GM12878 (cell line): ENCODE data around the gene MAP6D1. TPM values are rescaled to one million over a fixed set of nuclear protein-coding genes. Genes with fewer than 3 reads are reported as not detected.

Source experiments
- ATAC-seq: fragments of 200-7000 bp; cut with Tn5 transposase; 3 replicates; pipeline ENCODE4 v1.9.1; 2020; ENCODE audit warnings: mild to moderate bottlenecking, moderate library complexity
- BruUV-seq: library from RNA; stranded (reverse); fragments of 400-500 nt; replicated peaks from 2 replicates; lab custom pipeline; 2021; lab: Mats Ljungman, UMichigan
- CTCF ChIA-PET: fragments of 300-600 bp; sonication (Branson Sonifier 250); formaldehyde crosslinking; extraction: SDS; loops from one replicate; lab custom pipeline; 2021; ENCODE audit warnings: inconsistent platforms; lab: Yijun Ruan, JAX
- POLR2A ChIA-PET: fragments of 350-600 bp; formaldehyde crosslinking; extraction: SDS; loops from one replicate; lab custom pipeline; 2021; ENCODE audit warnings: inconsistent platforms; lab: Charles Lee
- RAD21 ChIA-PET: fragments of 300-600 bp; sonication (Branson Sonifier 250); formaldehyde crosslinking; loops from one replicate; lab custom pipeline; 2023; ENCODE audit warnings: antibody characterized with exemption; ENCODE audit not compliant: unreplicated experiment; lab: Charles Lee
- SMC1A ChIA-PET: fragments of 300-600 bp; sonication (Branson Sonifier 250); formaldehyde crosslinking; loops from one replicate; lab custom pipeline; 2023; ENCODE audit not compliant: unreplicated experiment, uncharacterized antibody; lab: Charles Lee
- DNase-seq: peaks from one replicate; pipeline ENCODE4 v3.0.0-alpha.2; 2011; ENCODE audit warnings: low read depth, low spot score
- FAIRE-seq: peaks from 3 replicates; lab custom pipeline; 2011; peaks lifted over from hg19 to GRCh38; lab: Jason Lieb, UNC
- H2AFZ ChIP-seq: 2 replicates; pipeline ENCODE4 v1.6.0; 2011; ENCODE audit warnings: low read depth, low read length, control low read depth; ENCODE audit not compliant: control insufficient read depth
- H3K27ac ChIP-seq: 2 replicates; pipeline ENCODE4 v1.5.1; 2011; ENCODE audit warnings: control low read depth; ENCODE audit not compliant: control insufficient read depth, insufficient read depth
- H3K27me3 ChIP-seq, 2 experiments: replicated peaks in 1 of 2; 2 replicates each; pipeline versions ENCODE4 v1.6.0 to v1.6.1; 2011; ENCODE audit warnings: low read length in 1 of 2; ENCODE audit not compliant: control insufficient read depth in 2 of 2, insufficient read depth in 2 of 2
- H3K36me3 ChIP-seq, 2 experiments: 2 replicates each; pipeline ENCODE4 v1.5.1; 2011; ENCODE audit warnings: low read length in 1 of 2; ENCODE audit not compliant: control insufficient read depth in 2 of 2, insufficient read depth in 2 of 2
- H3K4me1 ChIP-seq: 2 replicates; pipeline ENCODE4 v1.6.1; 2011; ENCODE audit warnings: mild to moderate bottlenecking, low read length, moderate library complexity, mixed read lengths; ENCODE audit not compliant: control insufficient read depth, insufficient read depth
- H3K4me2 ChIP-seq: 2 replicates; pipeline ENCODE4 v1.6.0; 2011; ENCODE audit warnings: control low read depth; ENCODE audit not compliant: control insufficient read depth, insufficient read depth
- H3K4me3 ChIP-seq: fragments of 200-600 bp; sonication (generic); 2 replicates; pipeline ENCODE4 v1.5.1; 2016
- H3K79me2 ChIP-seq: 2 replicates; pipeline ENCODE4 v1.6.0; 2011; ENCODE audit warnings: low read length; ENCODE audit not compliant: control insufficient read depth, insufficient read depth
- H3K9ac ChIP-seq: 2 replicates; pipeline ENCODE4 v1.8.0; 2011; ENCODE audit warnings: low read length, control low read depth, mixed read lengths; ENCODE audit not compliant: control insufficient read depth, insufficient read depth
- H3K9me3 ChIP-seq: replicated peaks from 3 replicates; pipeline ENCODE4 v1.5.1; 2011; ENCODE audit warnings: mild to moderate bottlenecking, low read length; ENCODE audit not compliant: control insufficient read depth, insufficient read depth
- H4K20me1 ChIP-seq: 2 replicates; pipeline ENCODE4 v1.6.0; 2011; ENCODE audit not compliant: control insufficient read depth, insufficient read depth
- ASH2L ChIP-seq: fragments of 300-600, 200-600 bp; sonication (generic); IDR thresholded peaks from 2 replicates; pipeline ENCODE4 v1.6.1; 2017; ENCODE audit warnings: low read depth, mild to moderate bottlenecking, borderline replicate concordance
- ELK1 ChIP-seq: IDR thresholded peaks from 2 replicates; pipeline ENCODE4 v1.6.1; 2012; ENCODE audit warnings: low read depth, low read length, improper control_type of control experiment
- EZH2 ChIP-seq: IDR thresholded peaks from 2 replicates; pipeline ENCODE4 v1.6.1; 2012; ENCODE audit warnings: low read depth, mild to moderate bottlenecking, control low read depth, inconsistent platforms, low read length, borderline replicate concordance; ENCODE audit not compliant: control insufficient read depth
- HDAC6 ChIP-seq: fragments of 200-600 bp; sonication (generic); IDR thresholded peaks from one replicate; pipeline ENCODE4 v1.8.0; 2017; ENCODE audit warnings: antibody characterized with exemption; ENCODE audit not compliant: unreplicated experiment
- HDGF ChIP-seq: fragments of 450-650 bp; IDR thresholded peaks from 2 replicates; pipeline ENCODE4 v1.6.1; 2016; ENCODE audit warnings: antibody characterized with exemption
- IKZF2 ChIP-seq, 2 experiments: fragments of 450-650 bp; IDR thresholded peaks; 2 replicates each; pipeline ENCODE4 v1.6.1; 2017; ENCODE audit warnings: mild to moderate bottlenecking in 2 of 2, moderate library complexity in 2 of 2
- MYB ChIP-seq: fragments of 150-350 bp; IDR thresholded peaks from 2 replicates; pipeline ENCODE4 v1.6.1; 2014; ENCODE audit warnings: mild to moderate bottlenecking, low read depth, low read length, borderline replicate concordance
- NR2F1 ChIP-seq: fragments of 450-650 bp; conservative IDR thresholded peaks from 2 replicates; pipeline ENCODE4 v1.6.1; 2017; ENCODE audit warnings: mild to moderate bottlenecking
- PKNOX1 ChIP-seq: fragments of 450-650 bp; IDR thresholded peaks from 2 replicates; pipeline ENCODE4 v1.6.1; 2016; ENCODE audit warnings: mild to moderate bottlenecking
- ZNF207 ChIP-seq: fragments of 450-650 bp; IDR thresholded peaks from 2 replicates; pipeline ENCODE4 v1.6.1; 2014; ENCODE audit warnings: antibody characterized with exemption, mild to moderate bottlenecking, borderline replicate concordance
- ZNF592 ChIP-seq: fragments of 450-650 bp; IDR thresholded peaks from 2 replicates; pipeline ENCODE4 v1.6.1; 2017; ENCODE audit warnings: mild to moderate bottlenecking, moderate library complexity
- WGBS: methylation state at CpG from one replicate; pipeline ENCODE4 v1.1.6; 2016; ENCODE audit warnings: low lambda C conversion rate; ENCODE audit not compliant: insufficient replicate concordance, insufficient coverage; ENCODE audit errors: missing lambda C conversion rate; 5-methylcytosine and 5-hydroxymethylcytosine counted together
- in situ Hi-C: fragments of 300-500 bp; cut with MboI; formaldehyde crosslinking; loops from 9 replicates; pipeline ENCODE4 v1.14.3; 2018; ENCODE audit warnings: mixed read lengths
- intact Hi-C: fragments of 100-400 bp; cut with micrococcal nuclease; formaldehyde crosslinking; loops from one replicate; pipeline ENCODE4 v1.14.2; 2022; ENCODE audit not compliant: unreplicated experiment
- polyA plus RNA-seq, 11 experiments: library from polyadenylated mRNA; depleted of rRNA in 4 of 11; unstranded in 6 of 11; stranded (reverse) in 5 of 11; fragments of >200 nt; fragmentation: Nextera tagmentation in 4 of 11; fragmentation: Illumina TruSeq in 1 of 11; extraction: Ambion mirVana in 4 of 11; extraction: Trizol in 1 of 11; gene quantifications; 1 replicate in 1 of 11; 2 replicates in 10 of 11; pipeline versions ENCODE4 v1.2.1 to v1.2.3, GENCODE V29; 2011 to 2016; ENCODE audit warnings: inconsistent platforms in 2 of 11, missing spikeins in 2 of 11, low read depth in 1 of 11
- total RNA-seq, 4 experiments: library from RNA; depleted of rRNA in 3 of 4; stranded (reverse); fragments of >200 nt in 3 of 4; fragmentation: Illumina TruSeq in 1 of 4; extraction: Trizol in 1 of 4; gene quantifications; 2 replicates each; pipeline versions ENCODE4 v1.2.1 to v1.2.3, GENCODE V29; 2013 to 2021

MAP6D1 gene
- total and polyA plus RNA-seq, 10 of the 15 experiments (the other 5 are each of a cell fraction or from before 2014, with no cell fraction given), result 0.50 to 2.2 (median 1.2) TPM; not detected in 3

- ChIA-PET POLR2A (interaction anchor here (0.7 kb wide), 1 partner anchor 32 kb away, joined by 4 read pairs; no protein-coding TSS in a partner anchor), RAD21 (no interaction called here)
Observed at GRCh38 chr3:183802989-183803388, 22.4 kb downstream of the MAP6D1 start.

DNA sequence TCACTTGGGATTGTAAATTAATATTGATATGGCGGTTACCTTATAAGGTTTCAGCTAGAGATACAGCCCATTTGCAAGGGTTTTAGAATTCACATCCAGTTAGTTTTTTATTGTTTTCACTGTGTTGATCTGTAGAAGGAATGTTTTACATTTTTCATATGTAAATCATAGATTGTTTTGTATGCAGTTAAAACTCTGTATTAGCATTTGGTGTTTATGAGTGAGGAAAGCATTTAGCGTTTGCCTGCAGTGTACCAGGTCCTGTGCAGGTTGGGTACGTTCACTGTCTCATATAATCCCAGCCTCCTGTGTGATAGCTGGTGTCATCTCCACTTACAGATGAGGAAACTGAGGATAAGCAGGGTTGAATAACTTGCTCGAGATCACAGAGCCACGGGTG, 23.8 kb downstream of the MAP6D1 start:
- Histone ChIP-seq H3K4me2 (no peak overlapping the region), H3K9ac (no peak overlapping the region), H4K20me1 (no peaks in the 10 kb centered on the region), H3K4me1 (no peaks in the 10 kb centered on the region), H3K9me3 (no peaks in the 10 kb centered on the region), H3K36me3 (peaks cover 22 to 33% of the 10 kb centered on the region in 2 experiments), H3K79me2 (no peaks in the 10 kb centered on the region), H3K4me3 (no peak overlapping the region), H2AFZ (no peak overlapping the region), H3K27ac (no peak overlapping the region), H3K27me3 (no peaks in the 10 kb centered on the region)
- ChIA-PET POLR2A (interaction anchor here (1.6 kb wide), 1 partner anchor 14 kb away, joined by 3 read pairs; no protein-coding TSS in a partner anchor), RAD21 (interaction anchor here (0.6 kb wide), 1 partner anchor 860 kb away, joined by 4 read pairs; no protein-coding TSS in a partner anchor), CTCF (interaction anchor here (0.9 kb wide), 1 partner anchor 10 kb away, joined by 3 read pairs; no protein-coding TSS in a partner anchor), SMC1A (interaction anchor here (3.2 kb wide), 1 partner anchor 12 kb away, joined by 8 read pairs; no protein-coding TSS in a partner anchor)
- ATAC-seq, result no peak
- 95% methylated on average over 5 of the region's 5 CpGs for WGBS
- DNase-seq, result no peak
- intact Hi-C loops (no loop called here), in situ Hi-C loops (no loop called here)
- no TSS peak for BruUV-seq
- no peak for FAIRE-seq
- TF ChIP-seq HDAC6 (no peak), PKNOX1 (no peak), ASH2L (no peak), MYB (no peak), HDGF (no peak), ZNF592 (no peak)

More at GRCh38 chr3:183802989-183803388, 22.4 kb downstream of the MAP6D1 start:
- no peaks in the 10 kb centered on the region for H4K20me1 ChIP-seq
- DNase-seq, result no peak
- H3K9me3 ChIP-seq, result no peaks in the 10 kb centered on the region
- no peaks in the 10 kb centered on the region for H3K4me1 ChIP-seq
- no peak overlapping the region for H3K4me3 ChIP-seq
- H3K36me3 ChIP-seq, result peaks cover 23 to 46% of the 10 kb centered on the region in 2 experiments
- no TSS peak for BruUV-seq
- in situ Hi-C loops (no loop called here), intact Hi-C loops (no loop called here)
- H2AFZ ChIP-seq, result no peak overlapping the region
- over 99% methylated on average over 6 of the region's 6 CpGs for WGBS
- no peak for FAIRE-seq
- no peak for ATAC-seq
- no peak overlapping the region for H3K9ac ChIP-seq
- no peaks in the 10 kb centered on the region for H3K27me3 ChIP-seq
- TF ChIP-seq EZH2, result no peak
- TF ChIP-seq ZNF207, result no peak
- no peak for TF ChIP-seq IKZF2 (IDR thresholded peaks at IDR 0.05)
- no peak for TF ChIP-seq NR2F1
- TF ChIP-seq ELK1, result no peak
- H3K27ac ChIP-seq, result no peak overlapping the region
- ChIA-PET CTCF (interaction anchor here (1.2 kb wide), 1 partner anchor 13 kb away, joined by 4 read pairs; no protein-coding TSS in a partner anchor), SMC1A (no interaction called here)
- no peaks in the 10 kb centered on the region for H3K79me2 ChIP-seq
- no peak overlapping the region for H3K4me2 ChIP-seq
